GM04503 (cell line): ENCODE results near the gene ZNF445.
"Not testable (repeated sequence)": the region's sequence is repeated elsewhere in the genome, so short reads cannot be mapped to it uniquely, and the experiment has no call there.

Experiments used
- DNase-seq: peaks from one replicate; pipeline ENCODE4 v3.0.0-alpha.2; 2012; ENCODE audit warnings: low read depth

Gene ZNF445

GRCh38 chr3:44476181-44476611, 1.3 kb downstream of the ZNF445 start:
- peak; percentile 16 for DNase-seq

- DNase-seq: not testable (repeated sequence)
Observed at GRCh38 chr3:44474886-44475285, 2.6 kb downstream of the ZNF445 start.

GRCh38 chr3:44470430-44470829, 7.0 kb downstream of the ZNF445 start:
- DNase-seq: no peak

GRCh38 chr3:44469914-44470313, 7.6 kb downstream of the ZNF445 start:
- DNase-seq: no peak

GRCh38 chr3:44468572-44469520, 8.6 kb downstream of the ZNF445 start:
- no peak for DNase-seq

- not testable (repeated sequence) for DNase-seq
Observed at GRCh38 chr3:44468099-44468537, 9.4 kb downstream of the ZNF445 start.

GRCh38 chr3:44467241-44467640, 10.2 kb downstream of the ZNF445 start:
- no peak for DNase-seq

GRCh38 chr3:44464920-44465319, 12.6 kb downstream of the ZNF445 start:
- not testable (repeated sequence) for DNase-seq

GRCh38 chr3:44464509-44464908, 13.0 kb downstream of the ZNF445 start:
- DNase-seq: no peak

GRCh38 chr3:44460050-44460449, 17.4 kb downstream of the ZNF445 start:
- not testable (repeated sequence) for DNase-seq

- DNase-seq: no peak
Observed at GRCh38 chr3:44455318-44455717, 22.2 kb downstream of the ZNF445 start.

GRCh38 chr3:44454258-44454657, 23.2 kb downstream of the ZNF445 start:
- no peak for DNase-seq

- DNase-seq: no peak
Observed at GRCh38 chr3:44451441-44451840, 26.0 kb downstream of the ZNF445 start.

- DNase-seq: no peak
Observed at GRCh38 chr3:44446929-44447328, 30.5 kb downstream of the ZNF445 start.

- DNase-seq: no peak
Observed at GRCh38 chr3:44445786-44446185, 31.7 kb downstream of the ZNF445 start.

GRCh38 chr3:44444896-44445691, 32.4 kb downstream of the ZNF445 start:
- no peak for DNase-seq

- no peak for DNase-seq
Observed at GRCh38 chr3:44444437-44444836, 33.0 kb downstream of the ZNF445 start.

GRCh38 chr3:44442596-44443309, 34.7 kb downstream of the ZNF445 start:
- DNase-seq: no peak

- DNase-seq: no peak
Observed at GRCh38 chr3:44439499-44440295, 37.8 kb downstream of the ZNF445 start.

- no peak for DNase-seq
Observed at GRCh38 chr3:44437800-44438199, 39.7 kb downstream of the ZNF445 start.

GRCh38 chr3:44436181-44436580, 41.3 kb downstream of the ZNF445 start:
- no peak for DNase-seq
